ENCODE measurements around the gene ARHGAP15.

DNA sequence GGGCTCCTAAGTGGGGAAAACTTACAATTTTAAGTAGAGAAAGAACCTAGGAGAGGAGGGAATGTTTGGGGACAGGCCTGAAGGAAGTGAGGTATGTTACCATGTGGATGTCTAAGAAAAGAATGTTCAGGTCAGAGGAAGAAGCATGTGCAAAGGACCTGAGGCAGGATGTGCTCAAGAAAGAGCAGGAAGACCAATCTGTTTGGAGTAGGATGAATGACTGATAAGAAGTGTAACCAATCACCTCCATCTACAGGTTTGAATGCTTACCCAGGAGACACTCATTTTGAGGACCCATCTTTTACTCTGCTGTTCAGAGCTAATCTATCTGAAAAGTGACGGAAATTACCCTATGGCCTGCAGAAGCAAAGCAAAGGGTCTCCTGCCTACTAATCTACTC lies 342.3 kb downstream of the ARHGAP15 start:
- no peak for TF ChIP-seq CTCF (IDR thresholded peaks at IDR 0.05)
- no peak for TF ChIP-seq POLR2A (IDR thresholded peaks at IDR 0.05)

Measured in esophagus squamous epithelium (tissue), 4 donors.